ENCODE results near the gene NACC1. TPM values are rescaled to one million over a fixed set of nuclear protein-coding genes. Genes with fewer than 3 reads are reported as not detected.
A peak's percentile ranks its signal among the peaks of the same experiment; 100 is the strongest.

Gene NACC1
- total and polyA plus RNA-seq, 2 of the 8 experiments (the other 6 are each of a cell fraction or from before 2014, with no cell fraction given): 234 to 301 TPM

DNA sequence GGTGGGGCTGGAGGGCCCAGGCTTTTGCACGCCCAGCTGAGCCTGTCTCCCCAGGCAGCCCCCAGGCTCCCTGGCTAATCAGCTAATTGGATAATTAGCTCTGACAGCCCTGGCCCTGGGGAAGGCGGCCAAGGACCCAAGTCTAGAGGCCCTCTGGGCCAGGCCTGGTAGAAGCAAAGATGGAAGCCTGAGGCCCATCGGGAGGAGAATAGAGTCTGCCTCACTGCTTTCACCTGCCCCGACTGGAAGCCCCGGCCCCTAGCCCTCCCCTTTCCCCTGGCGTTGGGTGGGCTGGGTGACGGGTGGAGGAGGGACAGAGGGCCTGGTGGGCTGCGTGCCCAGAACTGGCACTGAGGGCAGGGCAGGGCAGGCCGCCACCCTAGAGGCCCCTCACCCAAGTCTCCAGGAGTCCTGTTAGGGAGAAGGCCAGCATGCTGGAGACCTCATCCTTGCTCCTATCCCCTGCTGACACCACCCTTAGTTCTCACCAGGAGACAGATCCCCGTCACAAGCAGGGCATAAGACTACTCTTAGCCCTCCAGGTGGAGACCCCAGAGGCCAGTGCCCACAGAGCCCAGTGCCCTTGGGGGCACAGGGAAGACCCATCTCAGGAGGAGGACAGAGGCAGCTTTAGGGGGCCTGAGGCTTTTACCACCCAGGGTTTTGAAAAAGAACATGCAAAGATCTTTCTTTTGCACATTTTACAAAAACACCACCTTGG is 27.4 kb upstream of the NACC1 start:
- H2AK5ac ChIP-seq (ENCODE audit: low read depth, low read length): peak overlapping the region; percentile 55; the same call in 1 of the 2 replicates
- 79% methylated on average over 7 of the region's 10 CpGs; no CpG with 5 or more reads in 1 of the 2 experiments for WGBS, 2 experiments (ENCODE audit: extremely low coverage in 1 of 2, insufficient coverage in 1 of 2, insufficient read length in 1 of 2, insufficient replicate concordance in 2 of 2, low coverage in 1 of 2, low lambda C conversion rate in 2 of 2, missing lambda C conversion rate in 1 of 2)
- H3K4me2 ChIP-seq (ENCODE audit: insufficient read depth in 1 of 2, low read depth in 2 of 2, low read length in 2 of 2): no peak overlapping the region; a peak in 1 of 4 replicates
- no peak overlapping the region for H4K8ac ChIP-seq (ENCODE audit: extremely low read depth, insufficient read depth, low read length)
- H4K91ac ChIP-seq (replicated peaks; ENCODE audit: insufficient read length, low read length): peak overlapping the region; percentile 3
- no peak overlapping the region for H3K14ac ChIP-seq (ENCODE audit: insufficient read length)
- H3K27me3 ChIP-seq (replicated peaks in 1 of 4; ENCODE audit: control insufficient read depth in 3 of 4, extremely low read depth in 1 of 4, insufficient read depth in 3 of 4, low read length in 3 of 4): peaks cover 2 to 45% (median 21%) of the 10 kb centered on the region in 4 experiments
- H3K4me1 ChIP-seq (replicated peaks in 1 of 4; ENCODE audit: control insufficient read depth in 3 of 4, insufficient read depth in 4 of 4, low read length in 3 of 4): peaks cover 0 to 15% (median 13%) of the 10 kb centered on the region in 4 experiments; a peak in 5 of 7 replicates
- no peak overlapping the region for H3K27ac ChIP-seq (ENCODE audit: low read depth, low read length)
- no peak overlapping the region for H3K9ac ChIP-seq (replicated peaks in 1 of 4; ENCODE audit: extremely low read depth in 1 of 4, low read depth in 3 of 4, low read length in 3 of 4)
- H3K79me1 ChIP-seq (ENCODE audit: low read depth, low read length): no peaks in the 10 kb centered on the region
- H2AFZ ChIP-seq (ENCODE audit: low read length): no peak overlapping the region
- H3K9me3 ChIP-seq (ENCODE audit: insufficient read depth in 2 of 2, low read depth in 1 of 2, low read length in 1 of 2): no peaks in the 10 kb centered on the region
- no peak overlapping the region for H2BK12ac ChIP-seq (ENCODE audit: low read depth, low read length)
- H3K23ac ChIP-seq (ENCODE audit: insufficient read length): no peak overlapping the region
- no peak overlapping the region for H3K56ac ChIP-seq (replicated peaks; ENCODE audit: insufficient read length, low read depth, low read length)
- H3K18ac ChIP-seq (ENCODE audit: extremely low read depth, low read length): no peak overlapping the region
- H4K5ac ChIP-seq (ENCODE audit: insufficient read length, low read depth, low read length): no peak overlapping the region
- H2BK120ac ChIP-seq (replicated peaks; ENCODE audit: low read depth, low read length): no peak overlapping the region
- FAIRE-seq (no peak), DNase-seq (ENCODE audit: low read depth in 1 of 2, low spot score in 2 of 2) (no peak)
- ChIA-PET POLR2A (ENCODE audit: partially characterized antibody) (interaction anchor here (0.9 to 2.1 kb wide), 6 partner anchors 11 to 114 kb away, joined by 3 to 7 read pairs (median 4); no protein-coding TSS in a partner anchor), CTCF (ENCODE audit: partially characterized antibody) (interaction anchor here (0.7 to 48.8 kb wide), 14 partner anchors 12 to 378 kb away, joined by 3 to 1145 read pairs (median 8); partner anchors contain the start of gene GCDH)
- H4K20me1 ChIP-seq (replicated peaks in 1 of 2; ENCODE audit: control insufficient read depth in 1 of 2, insufficient read depth in 2 of 2, low read length in 2 of 2): peaks cover 0 to 2% of the 10 kb centered on the region in 2 experiments
- no peak overlapping the region for H2BK5ac ChIP-seq (ENCODE audit: low read depth, low read length)
- peaks cover 3% of the 10 kb centered on the region; the same call in 1 of the 2 replicates for H3K23me2 ChIP-seq (ENCODE audit: low read depth, low read length)
- no peak overlapping the region for H3K4me3 ChIP-seq (ENCODE audit: extremely low read depth in 1 of 4, insufficient read depth in 2 of 4, low read depth in 3 of 4, low read length in 4 of 4)
- peak overlapping the region; percentile 81; the same call in 1 of the 2 replicates for H2BK15ac ChIP-seq (ENCODE audit: low read length)
- no peak overlapping the region for H2BK20ac ChIP-seq (ENCODE audit: low read length)
- no peak overlapping the region for H3K4ac ChIP-seq (replicated peaks; ENCODE audit: insufficient read length, low read depth, low read length)
- H3K79me2 ChIP-seq (ENCODE audit: control insufficient read depth in 1 of 2, insufficient read depth in 2 of 2, low read length in 2 of 2): no peaks in the 10 kb centered on the region
- H3K36me3 ChIP-seq (ENCODE audit: control insufficient read depth in 2 of 4, insufficient read depth in 4 of 4, low read length in 3 of 4): no peaks in the 10 kb centered on the region
- TF ChIP-seq SP1 (IDR thresholded peaks at IDR 0.05; ENCODE audit: low read depth, low read length) (no peak), SP2 (IDR thresholded peaks at IDR 0.05; ENCODE audit: low read length) (no peak), TEAD4 (IDR thresholded peaks at IDR 0.05; ENCODE audit: low read depth, low read length) (no peak), EP300 (IDR thresholded peaks at IDR 0.05; ENCODE audit: borderline replicate concordance in 1 of 2, low read depth in 2 of 2, low read length in 2 of 2) (no peak), NRF1 (IDR thresholded peaks at IDR 0.05; ENCODE audit: low read depth, low read length) (no peak), HDAC6 (IDR thresholded peaks at IDR 0.05; ENCODE audit: low read depth, low read length) (no peak), CHD2 (IDR thresholded peaks at IDR 0.05; ENCODE audit: low read length) (no peak)

Data from H1 (cell line).